Activated CD4-positive, alpha-beta T cell treated with anti-CD3 and anti-CD28 coated beads for 24 hours (primary cell): ENCODE measurements around the gene MPDU1.

Experiments
- DNase-seq, 2 donors: peaks; one replicate each; pipeline ENCODE4 v3.0.0-alpha.2; 2020; ENCODE audit warnings: low read depth in 2 of 2

Gene MPDU1

DNA sequence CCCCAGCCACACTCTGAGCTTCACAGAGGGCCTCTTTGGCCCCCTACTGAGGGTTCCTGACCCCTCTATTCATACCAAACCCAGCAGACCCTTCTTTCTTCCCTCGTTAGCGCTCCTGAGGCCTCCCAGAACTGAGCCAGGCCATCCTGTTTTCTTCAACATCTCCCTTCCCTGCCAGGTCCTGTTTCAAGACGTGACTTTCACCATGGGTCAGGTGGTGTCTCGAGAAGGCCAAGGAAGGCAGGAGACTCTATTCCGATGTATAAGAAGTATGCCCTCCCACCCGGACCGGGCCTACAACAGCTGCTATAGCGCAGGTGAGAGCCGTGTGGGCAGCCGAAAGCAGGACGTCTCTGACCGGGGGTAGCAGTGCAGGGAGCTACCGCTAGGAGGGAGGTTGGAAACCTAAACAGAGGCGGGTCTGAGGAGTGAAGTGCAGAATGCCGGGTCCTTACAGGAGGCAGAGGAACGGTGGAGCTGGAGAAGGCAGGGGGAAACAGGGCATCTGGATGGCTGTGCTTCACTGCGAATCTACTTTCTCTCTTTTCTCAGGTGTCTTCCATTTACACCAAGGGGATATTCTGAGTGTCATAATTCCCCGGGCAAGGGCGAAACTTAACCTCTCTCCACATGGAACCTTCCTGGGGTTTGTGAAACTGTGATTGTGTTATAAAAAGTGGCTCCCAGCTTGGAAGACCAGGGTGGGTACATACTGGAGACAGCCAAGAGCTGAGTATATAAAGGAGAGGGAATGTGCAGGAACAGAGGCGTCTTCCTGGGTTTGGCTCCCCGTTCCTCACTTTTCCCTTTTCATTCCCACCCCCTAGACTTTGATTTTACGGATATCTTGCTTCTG is 23.3 kb upstream of the MPDU1 start:
- peak in 1 of 2 donors; percentile 59 for DNase-seq

DNA sequence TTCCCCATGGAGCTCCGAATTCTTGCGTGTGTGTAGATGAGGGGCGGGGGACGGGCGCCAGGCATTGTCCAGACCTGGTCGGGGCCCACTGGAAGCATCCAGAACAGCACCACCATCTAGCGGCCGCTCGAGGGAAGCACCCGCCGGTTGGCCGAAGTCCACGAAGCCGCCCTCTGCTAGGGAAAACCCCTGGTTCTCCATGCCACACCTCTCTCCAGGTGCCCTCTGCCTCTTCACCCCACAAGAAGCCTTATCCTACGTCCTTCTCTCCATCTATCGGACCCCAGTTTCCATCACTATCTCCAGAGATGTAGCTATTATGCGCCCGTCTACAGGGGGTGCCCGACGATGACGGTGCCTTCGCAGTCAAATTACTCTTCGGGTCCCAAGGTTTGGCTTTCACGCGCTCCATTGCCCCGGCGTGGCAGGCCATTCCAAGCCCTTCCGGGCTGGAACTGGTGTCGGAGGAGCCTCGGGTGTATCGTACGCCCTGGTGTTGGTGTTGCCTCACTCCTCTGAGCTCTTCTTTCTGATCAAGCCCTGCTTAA is 22.6 kb upstream of the MPDU1 start:
- peak; percentile 67 to 82 for DNase-seq

DNA sequence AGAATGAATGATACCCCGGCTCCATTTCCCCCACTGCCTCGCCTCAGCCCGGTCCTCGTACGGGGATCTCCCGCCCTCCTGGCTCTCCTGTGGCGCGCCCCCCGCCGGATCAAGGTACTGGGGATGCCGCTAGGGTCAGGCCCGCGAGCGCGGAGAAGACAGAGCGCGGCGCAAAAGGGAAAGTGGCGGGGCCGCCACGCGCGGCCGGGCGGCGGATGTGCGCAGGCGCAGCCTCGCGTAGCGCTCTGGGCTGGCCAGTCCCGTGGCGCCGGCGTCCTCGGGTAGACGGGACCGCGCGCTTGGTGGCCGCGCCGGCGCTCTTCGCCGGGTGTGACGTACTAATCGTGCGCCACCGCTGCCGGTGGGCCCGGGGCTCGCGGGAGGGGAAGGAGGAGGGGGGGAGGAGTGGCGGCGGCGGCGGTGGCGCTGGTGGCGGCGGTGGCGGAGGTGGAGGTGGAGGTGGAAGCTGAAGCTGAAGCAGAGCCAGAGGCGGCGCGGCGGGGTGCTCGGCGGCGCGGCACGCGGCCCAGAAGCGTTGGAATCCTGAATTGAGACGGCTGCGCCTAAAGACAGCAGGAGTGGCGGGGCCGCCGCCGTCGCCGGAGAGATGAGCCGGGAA is 22.0 kb upstream of the MPDU1 start, which contains the start of gene SENP3:
SENP3 (plus strand) TSS at position 331 of the 619 bp plus-strand sequence. CDS start 1,158 bp downstream, outside the sequence.
- peak; percentile 83 to 85 for DNase-seq

GRCh38 chr17:7562208-7562605 is 21.4 kb upstream of the MPDU1 start:
- DNase-seq: no peak

GRCh38 chr17:7563115-7563869 is 20.4 kb upstream of the MPDU1 start:
- DNase-seq: no peak

- no peak for DNase-seq
These were observed 14.1 kb upstream of the MPDU1 start for GRCh38 chr17:7569571-7569970.

GRCh38 chr17:7570351-7570750 is 13.3 kb upstream of the MPDU1 start:
- DNase-seq: no peak

- no peak for DNase-seq
These were observed 11.4 kb upstream of the MPDU1 start for GRCh38 chr17:7572338-7572587.

- peak; percentile 99 for DNase-seq
These were observed 10.9 kb upstream of the MPDU1 start for GRCh38 chr17:7572588-7573323.

- peak; percentile 79 to 81 for DNase-seq
These were observed 10.2 kb upstream of the MPDU1 start for GRCh38 chr17:7573324-7574080.

DNA sequence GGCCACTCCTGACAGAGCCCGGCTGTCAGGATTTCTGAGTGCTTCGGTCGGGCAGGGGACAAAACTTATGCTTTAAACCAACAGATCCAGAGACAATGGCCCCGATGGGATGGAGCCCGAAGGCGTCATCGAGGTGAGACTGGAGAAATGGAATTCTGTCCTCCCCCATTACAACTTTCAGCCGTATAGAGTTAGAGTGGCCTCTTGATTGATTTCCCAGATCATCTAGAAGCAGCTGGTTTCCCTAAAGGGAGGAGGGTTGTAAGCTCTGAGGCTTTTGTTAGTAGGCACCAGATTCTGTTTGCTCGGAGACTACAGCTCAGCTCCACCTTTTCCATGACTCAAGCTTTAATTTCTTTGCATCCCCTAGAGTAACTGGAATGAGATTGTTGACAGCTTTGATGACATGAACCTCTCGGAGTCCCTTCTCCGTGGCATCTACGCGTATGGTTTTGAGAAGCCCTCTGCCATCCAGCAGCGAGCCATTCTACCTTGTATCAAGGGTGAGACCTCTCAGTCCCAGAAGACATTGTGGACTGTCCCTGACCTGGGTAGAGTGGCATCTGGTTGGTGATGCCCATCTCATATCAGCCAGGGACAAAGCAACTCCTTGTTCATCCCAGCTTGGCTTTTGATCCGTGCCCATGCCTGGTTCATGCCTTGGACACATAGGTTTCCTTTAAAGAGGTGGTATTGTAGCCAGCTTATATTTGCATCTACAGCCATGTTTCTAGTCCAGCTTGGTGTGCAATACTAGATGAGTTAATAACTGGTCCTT is 9.3 kb upstream of the MPDU1 start:
- no peak for DNase-seq

- no peak for DNase-seq
These were observed 8.2 kb upstream of the MPDU1 start for GRCh38 chr17:7575481-7575883.

GRCh38 chr17:7575959-7576358 is 7.7 kb upstream of the MPDU1 start:
- DNase-seq: no peak

GRCh38 chr17:7576432-7576937 is 7.2 kb upstream of the MPDU1 start:
- no peak for DNase-seq

DNA sequence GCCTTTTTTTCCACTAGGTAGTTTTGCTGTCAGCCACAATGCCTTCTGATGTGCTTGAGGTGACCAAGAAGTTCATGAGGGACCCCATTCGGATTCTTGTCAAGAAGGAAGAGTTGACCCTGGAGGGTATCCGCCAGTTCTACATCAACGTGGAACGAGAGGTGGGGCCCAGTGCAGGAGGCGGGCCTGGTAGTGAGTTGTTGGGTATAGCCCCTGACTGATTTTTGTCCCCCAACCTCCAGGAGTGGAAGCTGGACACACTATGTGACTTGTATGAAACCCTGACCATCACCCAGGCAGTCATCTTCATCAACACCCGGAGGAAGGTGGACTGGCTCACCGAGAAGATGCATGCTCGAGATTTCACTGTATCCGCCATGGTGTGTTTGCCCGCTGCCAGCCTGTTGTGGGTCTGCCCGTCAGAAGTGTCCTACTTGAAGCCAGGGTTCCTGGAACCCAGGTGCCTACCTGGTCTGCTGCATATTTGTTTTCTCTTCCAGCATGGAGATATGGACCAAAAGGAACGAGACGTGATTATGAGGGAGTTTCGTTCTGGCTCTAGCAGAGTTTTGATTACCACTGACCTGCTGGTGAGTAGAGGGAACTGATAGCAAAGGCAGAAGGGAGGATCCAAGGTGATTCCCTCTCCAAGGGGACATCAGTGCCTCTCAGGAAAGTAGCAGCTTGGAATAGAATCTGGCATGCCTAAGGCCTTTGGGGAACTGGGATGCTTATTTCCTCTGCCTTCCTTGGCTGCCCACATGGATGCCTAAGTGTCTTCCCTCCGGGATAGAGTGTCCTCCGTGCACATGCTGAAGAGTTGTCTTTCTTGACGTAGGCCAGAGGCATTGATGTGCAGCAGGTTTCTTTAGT is 6.1 kb upstream of the MPDU1 start:
- no peak for DNase-seq

DNA sequence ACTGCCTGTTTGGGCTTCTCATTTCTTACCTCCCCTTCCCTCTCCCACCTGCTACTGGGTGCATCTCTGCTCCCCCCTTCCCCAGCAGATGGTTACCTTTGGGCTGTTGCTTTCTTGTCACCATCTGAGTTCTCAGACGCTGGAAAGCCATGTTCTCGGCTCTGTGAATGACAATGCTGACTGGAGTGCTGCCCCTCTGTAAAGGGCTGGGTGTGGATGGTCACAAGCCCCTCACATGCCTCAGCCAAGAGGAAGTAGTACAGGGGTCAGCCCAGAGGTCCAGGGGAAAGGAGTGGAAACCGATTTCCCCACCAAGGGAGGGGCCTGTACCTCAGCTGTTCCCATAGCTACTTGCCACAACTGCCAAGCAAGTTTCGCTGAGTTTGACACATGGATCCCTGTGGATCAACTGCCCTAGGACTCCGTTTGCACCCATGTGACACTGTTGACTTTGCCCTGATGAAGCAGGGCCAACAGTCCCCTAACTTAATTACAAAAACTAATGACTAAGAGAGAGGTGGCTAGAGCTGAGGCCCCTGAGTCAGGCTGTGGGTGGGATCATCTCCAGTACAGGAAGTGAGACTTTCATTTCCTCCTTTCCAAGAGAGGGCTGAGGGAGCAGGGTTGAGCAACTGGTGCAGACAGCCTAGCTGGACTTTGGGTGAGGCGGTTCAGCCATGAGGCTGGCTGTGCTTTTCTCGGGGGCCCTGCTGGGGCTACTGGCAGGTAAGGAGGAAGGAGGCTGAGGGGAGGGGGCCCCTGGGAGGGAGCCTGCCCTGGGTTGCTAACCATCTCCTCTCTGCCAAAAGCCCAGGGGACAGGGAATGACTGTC is 4.4 kb upstream of the MPDU1 start, which contains the start of gene CD68:
CD68 (plus strand) TSS at position 638 of the 833 bp plus-strand sequence; CDS start at position 678, 40 bp downstream.
- peak; percentile 60 to 66 for DNase-seq

DNA sequence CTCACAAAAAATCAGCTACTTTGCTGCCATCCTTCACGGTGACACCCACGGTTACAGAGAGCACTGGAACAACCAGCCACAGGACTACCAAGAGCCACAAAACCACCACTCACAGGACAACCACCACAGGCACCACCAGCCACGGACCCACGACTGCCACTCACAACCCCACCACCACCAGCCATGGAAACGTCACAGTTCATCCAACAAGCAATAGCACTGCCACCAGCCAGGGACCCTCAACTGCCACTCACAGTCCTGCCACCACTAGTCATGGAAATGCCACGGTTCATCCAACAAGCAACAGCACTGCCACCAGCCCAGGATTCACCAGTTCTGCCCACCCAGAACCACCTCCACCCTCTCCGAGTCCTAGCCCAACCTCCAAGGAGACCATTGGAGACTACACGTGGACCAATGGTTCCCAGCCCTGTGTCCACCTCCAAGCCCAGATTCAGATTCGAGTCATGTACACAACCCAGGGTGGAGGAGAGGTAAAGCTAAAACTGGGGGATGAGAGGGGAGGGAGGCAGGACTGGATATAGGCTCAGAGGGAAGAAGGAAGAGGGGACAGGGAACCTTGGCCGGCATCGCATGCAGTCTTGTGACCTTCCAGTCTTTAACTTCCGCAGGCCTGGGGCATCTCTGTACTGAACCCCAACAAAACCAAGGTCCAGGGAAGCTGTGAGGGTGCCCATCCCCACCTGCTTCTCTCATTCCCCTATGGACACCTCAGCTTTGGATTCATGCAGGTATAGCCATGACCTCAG is 3.6 kb upstream of the MPDU1 start:
- no peak for DNase-seq
